PC-9 (cell line): Measurements from ENCODE around the gene CD55.

Source experiments
- EZH2 ChIP-seq: fragments of 200-600 bp; sonication (generic); IDR thresholded peaks from 2 replicates; pipeline ENCODE4 v1.8.0; 2017; ENCODE audit warnings: antibody characterized with exemption, low read depth
- TF ChIP-seq, protein P1 (sequence below): fragments of 200-600 bp; sonication (generic); conservative IDR thresholded peaks from 2 replicates; pipeline ENCODE4 v1.6.1; 2017; ENCODE audit warnings: mixed run types, antibody characterized with exemption, mild to moderate bottlenecking, moderate library complexity

DNA sequence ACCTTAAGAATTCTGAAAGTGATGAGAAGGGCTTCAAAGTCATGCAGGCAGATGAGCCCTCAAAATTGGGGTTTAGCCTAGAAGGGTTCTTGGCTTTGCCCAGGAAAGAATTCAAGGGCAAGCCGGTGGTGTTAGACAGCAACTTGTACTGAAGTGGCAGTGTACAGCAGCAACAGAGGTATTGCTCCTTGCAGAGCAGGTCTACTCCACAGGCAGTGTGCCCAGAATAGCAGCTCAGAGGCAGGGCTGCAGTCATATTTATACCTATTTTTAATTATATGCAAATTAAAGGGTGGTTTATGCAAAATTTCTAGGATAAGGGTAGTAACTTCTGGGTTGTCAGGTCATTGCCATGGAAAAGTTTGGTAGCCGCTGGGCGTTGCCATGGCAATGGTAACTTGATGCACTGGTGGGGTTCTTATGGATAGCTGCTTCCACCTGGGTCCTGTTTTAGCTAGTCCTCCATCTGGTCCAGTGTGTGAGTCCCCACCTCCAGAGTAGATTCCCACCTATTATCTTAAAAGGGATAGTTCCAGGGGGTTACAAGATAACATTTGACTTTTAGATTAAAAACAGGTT lies 74.8 kb downstream of the CD55 start:
- TF ChIP-seq, protein P1, sequence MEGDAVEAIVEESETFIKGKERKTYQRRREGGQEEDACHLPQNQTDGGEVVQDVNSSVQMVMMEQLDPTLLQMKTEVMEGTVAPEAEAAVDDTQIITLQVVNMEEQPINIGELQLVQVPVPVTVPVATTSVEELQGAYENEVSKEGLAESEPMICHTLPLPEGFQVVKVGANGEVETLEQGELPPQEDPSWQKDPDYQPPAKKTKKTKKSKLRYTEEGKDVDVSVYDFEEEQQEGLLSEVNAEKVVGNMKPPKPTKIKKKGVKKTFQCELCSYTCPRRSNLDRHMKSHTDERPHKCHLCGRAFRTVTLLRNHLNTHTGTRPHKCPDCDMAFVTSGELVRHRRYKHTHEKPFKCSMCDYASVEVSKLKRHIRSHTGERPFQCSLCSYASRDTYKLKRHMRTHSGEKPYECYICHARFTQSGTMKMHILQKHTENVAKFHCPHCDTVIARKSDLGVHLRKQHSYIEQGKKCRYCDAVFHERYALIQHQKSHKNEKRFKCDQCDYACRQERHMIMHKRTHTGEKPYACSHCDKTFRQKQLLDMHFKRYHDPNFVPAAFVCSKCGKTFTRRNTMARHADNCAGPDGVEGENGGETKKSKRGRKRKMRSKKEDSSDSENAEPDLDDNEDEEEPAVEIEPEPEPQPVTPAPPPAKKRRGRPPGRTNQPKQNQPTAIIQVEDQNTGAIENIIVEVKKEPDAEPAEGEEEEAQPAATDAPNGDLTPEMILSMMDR: no peak
- TF ChIP-seq EZH2: no peak
